GM23338 (cell line): ENCODE measurements around the gene SFMBT2.

Experiments
- CTCF ChIP-seq, 2 experiments: fragments of 200-600 bp in 1 of 2; sonication (generic) in 1 of 2; conservative IDR thresholded peaks; 2 replicates each; pipeline versions ENCODE4 v1.5.1 to v1.6.1; 2016 to 2017; ENCODE audit warnings: antibody characterized with exemption in 2 of 2, low read depth in 2 of 2, mild to moderate bottlenecking in 2 of 2, moderate library complexity in 1 of 2
- EZH2 ChIP-seq: fragments of 200-600 bp; sonication (generic); IDR thresholded peaks from one replicate; pipeline ENCODE4 v1.8.0; 2017; ENCODE audit warnings: antibody characterized with exemption, mild to moderate bottlenecking, low read depth; ENCODE audit not compliant: unreplicated experiment
- POLR2AphosphoS5 ChIP-seq: IDR thresholded peaks from 2 replicates; pipeline ENCODE4 v1.6.1; 2016; ENCODE audit warnings: antibody characterized with exemption, low read depth
- STAT1 ChIP-seq: IDR thresholded peaks from one replicate; pipeline ENCODE4 v1.6.1; 2016; ENCODE audit warnings: antibody characterized with exemption; ENCODE audit not compliant: unreplicated experiment

- TF ChIP-seq CTCF (conservative IDR thresholded peaks at IDR 0.05; ENCODE audit: low read depth in 2 of 2), result no peak
- TF ChIP-seq EZH2, result no peak
- no peak for TF ChIP-seq STAT1
- TF ChIP-seq POLR2AphosphoS5, result no peak
Observed at GRCh38 chr10:7117177-7117799, 293.5 kb downstream of the SFMBT2 start.
